Immature natural killer cell (primary cell): ENCODE results near the gene MUC5AC. TPM values are rescaled to one million over a fixed set of nuclear protein-coding genes. Genes with fewer than 3 reads are reported as not detected.

ENCODE experiments used
- DNase-seq, 3 donors: peaks; one replicate each; pipeline ENCODE4 v3.0.0; 2022; ENCODE audit warnings: mixed read lengths in 1 of 3
- H3K27ac Mint-ChIP-seq, 6 donors: one replicate each; pipeline ENCODE4 v1.8.0; 2020; ENCODE audit warnings: mixed read lengths in 6 of 6, mild to moderate bottlenecking in 5 of 6, inconsistent platforms in 4 of 6, moderate library complexity in 3 of 6
- H3K27me3 Mint-ChIP-seq, 3 donors: one replicate each; pipeline ENCODE4 v1.8.0; 2020 to 2021; ENCODE audit warnings: low read depth in 3 of 3, mild to moderate bottlenecking in 3 of 3, mixed read lengths in 3 of 3, moderate library complexity in 3 of 3, inconsistent platforms in 1 of 3
- H3K36me3 Mint-ChIP-seq, 3 donors: one replicate each; pipeline ENCODE4 v1.8.0; 2020; ENCODE audit warnings: mixed read lengths in 3 of 3, inconsistent platforms in 2 of 3, mild to moderate bottlenecking in 2 of 3
- H3K4me1 Mint-ChIP-seq, 2 donors: one replicate each; pipeline ENCODE4 v1.8.0; 2020; ENCODE audit warnings: inconsistent platforms in 2 of 2, mild to moderate bottlenecking in 2 of 2, mixed read lengths in 2 of 2, moderate library complexity in 1 of 2
- H3K4me3 Mint-ChIP-seq, 5 donors: one replicate each; pipeline ENCODE4 v1.8.0; 2020; ENCODE audit warnings: mild to moderate bottlenecking in 5 of 5, mixed read lengths in 5 of 5, inconsistent platforms in 3 of 5, moderate library complexity in 3 of 5
- H3K9me3 Mint-ChIP-seq, 6 donors: one replicate each; pipeline ENCODE4 v1.8.0; 2020; ENCODE audit warnings: mild to moderate bottlenecking in 6 of 6, mixed read lengths in 6 of 6, inconsistent platforms in 4 of 6, moderate library complexity in 3 of 6
- polyA plus RNA-seq, 3 donors: library from polyadenylated mRNA; unstranded; fragments of 300-500 nt; fragmentation: Illumina TruSeq; gene quantifications; one replicate each; pipeline ENCODE4 v1.2.3, GENCODE V29; 2021

Gene MUC5AC
- polyA plus RNA-seq, 3 donors from 2014 or later = not detected

DNA sequence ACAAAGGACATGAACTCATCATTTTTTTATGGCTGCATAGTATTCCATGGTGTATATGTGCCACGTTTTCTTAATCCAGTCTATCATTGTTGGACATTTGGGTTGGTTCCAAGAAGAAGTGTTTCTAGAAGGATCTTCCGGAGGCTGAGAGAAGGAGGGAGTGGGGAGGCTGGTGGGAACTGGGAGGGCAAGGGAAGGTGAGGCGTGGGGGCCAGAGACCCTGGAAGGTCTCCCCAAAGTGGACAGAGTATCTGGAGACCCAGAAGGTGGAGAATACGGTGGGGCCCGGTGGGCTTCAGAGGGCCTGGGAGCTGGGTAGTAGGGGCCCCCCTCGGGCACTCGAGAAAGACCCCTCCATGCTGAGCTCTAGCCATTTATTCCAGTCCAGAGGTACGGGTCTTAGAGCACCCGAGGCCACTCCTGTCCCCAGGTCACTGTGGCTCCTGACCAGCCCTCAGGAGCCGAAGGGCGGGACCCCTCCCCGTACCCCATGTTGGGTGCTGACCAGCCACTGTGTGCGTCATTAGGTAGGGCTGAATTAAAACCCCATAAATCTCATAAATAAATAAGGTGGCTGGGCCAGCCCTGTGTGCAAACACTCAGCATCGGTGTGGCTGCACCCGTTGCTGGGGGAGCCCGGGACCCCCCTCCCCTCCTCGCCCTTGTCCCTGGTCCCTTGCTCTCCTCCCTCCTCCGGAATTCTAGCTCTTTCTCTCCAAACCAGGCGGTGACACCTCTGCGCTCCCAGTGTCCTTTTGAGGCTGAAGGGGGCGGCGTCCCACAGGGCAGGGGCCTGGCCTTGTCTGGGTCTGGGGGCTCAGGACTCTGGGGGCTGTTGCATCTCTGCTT lies 38.8 kb upstream of the MUC5AC start:
- H3K9me3 Mint-ChIP-seq = no peaks in the 10 kb centered on the region
- no peak overlapping the region for H3K27ac Mint-ChIP-seq
- H3K27me3 Mint-ChIP-seq = peaks cover 0 to 1% (median 0%) of the 10 kb centered on the region in 3 donors
- H3K4me3 Mint-ChIP-seq = no peak overlapping the region
- no peaks in the 10 kb centered on the region for H3K36me3 Mint-ChIP-seq
- no peak for DNase-seq
- peaks cover 0 to 2% of the 10 kb centered on the region in 2 donors for H3K4me1 Mint-ChIP-seq

DNA sequence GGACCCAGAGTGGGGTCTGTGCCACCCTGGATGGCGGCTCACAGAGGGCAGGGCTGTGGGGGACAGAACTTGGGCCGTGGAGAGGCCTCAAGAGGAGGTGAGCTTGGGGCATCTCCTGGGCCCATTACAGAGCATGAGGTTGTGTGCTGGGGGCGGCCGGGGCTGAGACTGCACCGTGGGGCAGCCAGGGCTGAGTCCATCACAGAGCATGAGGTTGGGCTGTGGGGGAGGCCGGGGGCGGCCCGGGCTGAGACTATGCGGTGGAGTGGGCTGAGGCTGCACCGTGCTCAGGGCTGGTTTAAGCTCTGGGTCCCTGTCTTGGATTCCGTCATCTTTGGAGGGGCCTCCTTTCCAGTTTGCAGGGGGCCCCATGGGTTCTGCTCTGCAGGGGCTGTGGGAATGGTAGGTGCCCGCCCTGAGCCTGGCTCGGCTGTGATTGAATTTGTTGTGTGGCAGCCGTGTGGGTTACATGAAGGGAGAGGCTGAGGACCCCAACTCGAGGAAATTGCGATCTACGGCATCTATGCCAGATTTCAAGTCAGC lies 38.1 kb upstream of the MUC5AC start:
- no peak overlapping the region for H3K4me3 Mint-ChIP-seq
- no peak overlapping the region for H3K27ac Mint-ChIP-seq
- H3K27me3 Mint-ChIP-seq = peaks cover 0 to 1% (median 0%) of the 10 kb centered on the region in 3 donors
- H3K4me1 Mint-ChIP-seq = peaks cover 0 to under 1% of the 10 kb centered on the region in 2 donors
- H3K9me3 Mint-ChIP-seq = no peaks in the 10 kb centered on the region
- no peaks in the 10 kb centered on the region for H3K36me3 Mint-ChIP-seq
- DNase-seq = no peak

DNA sequence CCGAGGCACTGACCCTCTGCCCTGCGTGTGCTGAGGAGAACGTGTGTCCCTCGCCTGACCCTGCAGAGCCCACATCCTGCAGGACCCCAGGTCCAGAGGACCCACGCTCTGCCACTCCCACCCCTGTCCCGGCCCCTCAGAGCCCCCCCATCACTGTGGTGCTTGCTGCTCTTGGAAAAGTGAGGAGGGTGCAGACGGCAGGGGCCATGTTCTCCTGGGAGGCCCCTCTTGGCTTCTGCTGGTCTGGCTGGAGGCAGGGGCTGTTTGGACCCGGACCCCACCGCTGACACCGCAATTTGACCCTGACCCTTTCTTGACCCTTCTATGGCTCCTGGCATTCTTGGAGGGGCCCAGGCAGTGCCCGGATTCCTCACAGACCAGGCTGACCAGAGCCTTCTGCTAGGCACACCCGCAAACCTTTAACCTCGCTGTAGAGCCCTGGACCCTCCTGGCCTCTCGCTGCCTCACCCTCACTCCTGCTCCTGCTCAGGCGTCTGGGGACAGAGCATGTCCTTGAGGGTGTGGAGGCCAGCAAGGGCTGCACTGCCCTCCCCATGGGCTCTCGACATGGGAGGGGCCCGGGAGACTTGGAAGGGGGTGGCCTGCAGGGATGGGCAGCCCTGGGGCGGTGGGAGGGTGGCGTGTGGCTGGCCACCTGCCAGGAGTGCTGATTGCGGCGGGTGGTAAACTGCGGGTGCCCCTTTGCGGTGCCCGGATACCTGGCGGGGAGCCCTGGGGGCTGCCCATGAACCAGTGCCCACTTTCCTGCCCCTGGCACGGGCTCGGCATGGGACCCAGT lies 37.0 kb upstream of the MUC5AC start:
- Mint-ChIP-seq H3K4me3 (no peak overlapping the region), H3K27ac (no peak overlapping the region), H3K9me3 (no peaks in the 10 kb centered on the region), H3K36me3 (no peaks in the 10 kb centered on the region), H3K4me1 (no peaks in the 10 kb centered on the region), H3K27me3 (peaks cover 0 to 1% (median 0%) of the 10 kb centered on the region in 3 donors)
- DNase-seq = no peak

DNA sequence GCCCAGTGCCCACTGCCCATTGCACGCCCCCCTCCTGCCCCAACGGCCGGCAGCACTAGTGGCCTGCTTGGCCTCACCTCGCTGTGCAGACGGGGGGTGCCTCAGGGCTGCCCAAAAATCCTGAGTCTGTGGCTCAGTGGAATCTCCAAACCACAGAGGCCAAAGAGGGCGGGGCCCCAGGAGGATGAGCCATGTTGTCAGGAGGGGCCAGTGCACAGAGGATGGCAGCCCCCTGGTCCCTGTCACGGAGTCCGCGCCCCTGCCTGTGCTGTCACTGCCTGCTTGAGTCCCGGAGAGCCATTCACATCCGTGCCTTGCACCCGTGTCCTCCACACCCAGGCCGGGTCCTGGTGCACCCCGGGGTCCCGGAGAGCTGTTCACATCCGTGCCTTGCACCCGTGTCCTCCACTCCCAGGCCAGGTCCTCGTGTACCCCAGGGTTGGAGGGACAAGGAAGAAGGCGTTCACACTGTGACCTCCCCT lies 36.4 kb upstream of the MUC5AC start:
- Mint-ChIP-seq H3K4me1 (no peaks in the 10 kb centered on the region), H3K9me3 (no peaks in the 10 kb centered on the region), H3K27me3 (peaks cover 0 to 1% (median 0%) of the 10 kb centered on the region in 3 donors), H3K36me3 (no peaks in the 10 kb centered on the region), H3K4me3 (no peak overlapping the region), H3K27ac (no peak overlapping the region)
- DNase-seq = no peak

DNA sequence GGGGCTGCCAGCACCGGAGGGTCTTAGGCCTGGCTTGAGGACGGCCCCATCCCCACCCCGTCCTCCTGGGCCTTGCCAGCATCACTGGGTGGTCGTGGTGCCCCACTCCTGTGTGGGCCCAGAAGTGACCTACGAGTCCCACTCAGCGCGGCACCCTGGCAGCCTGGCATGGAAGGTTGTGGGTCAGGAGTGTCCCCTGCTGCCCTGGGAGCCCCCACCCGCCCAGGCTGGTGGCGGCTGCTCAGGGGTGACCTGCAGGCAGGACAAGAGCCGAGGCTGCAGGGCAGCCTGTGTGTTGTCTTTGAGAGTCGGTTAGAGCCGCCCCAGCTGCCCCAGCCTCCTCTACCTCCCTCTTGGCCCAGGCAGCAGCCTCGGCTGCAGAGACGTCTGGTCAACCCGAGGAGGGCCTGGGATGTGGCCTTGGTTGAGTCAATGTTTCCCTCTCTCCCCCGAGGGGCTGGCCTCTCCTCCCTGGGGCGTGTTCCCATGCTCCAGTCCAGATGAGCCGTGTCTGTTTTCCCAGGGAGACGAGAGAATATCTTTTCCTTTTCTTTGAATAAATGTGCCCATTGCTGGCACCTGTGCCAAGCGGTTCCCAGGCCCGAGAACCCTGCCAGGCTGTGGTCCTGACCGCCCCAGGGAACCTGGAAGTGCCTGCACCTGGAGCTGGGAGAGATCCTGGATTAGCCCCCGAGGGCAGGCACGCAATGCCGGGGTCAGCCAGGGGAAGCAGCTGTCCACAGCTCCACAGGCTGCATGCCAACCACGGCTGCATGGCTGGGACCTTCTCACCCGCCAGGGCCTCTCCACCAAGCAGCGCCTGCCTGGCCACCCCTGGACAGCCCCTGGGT lies 35.7 kb upstream of the MUC5AC start:
- H3K27ac Mint-ChIP-seq = no peak overlapping the region
- DNase-seq = no peak
- no peaks in the 10 kb centered on the region for H3K9me3 Mint-ChIP-seq
- no peaks in the 10 kb centered on the region for H3K4me1 Mint-ChIP-seq
- H3K4me3 Mint-ChIP-seq = no peak overlapping the region
- H3K27me3 Mint-ChIP-seq = peaks cover 0 to 1% (median 0%) of the 10 kb centered on the region in 3 donors
- no peaks in the 10 kb centered on the region for H3K36me3 Mint-ChIP-seq

DNA sequence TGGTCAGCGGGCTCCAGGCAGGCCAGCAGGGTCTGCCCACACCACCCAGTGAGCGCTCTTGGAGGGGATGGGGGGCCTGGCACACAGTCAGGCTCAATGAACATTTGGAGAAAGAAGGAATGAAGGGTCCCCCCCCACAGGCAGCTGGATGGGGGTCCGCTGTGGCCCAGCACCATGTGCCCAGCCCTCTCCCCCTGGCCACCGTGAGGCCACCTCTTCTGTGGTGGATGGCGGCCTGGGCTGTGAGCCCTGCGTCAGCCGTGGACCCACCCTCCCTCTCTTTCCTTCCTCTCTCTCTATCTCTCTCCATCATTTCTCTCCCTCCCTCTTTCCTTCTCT lies 35.1 kb upstream of the MUC5AC start:
- Mint-ChIP-seq H3K27me3 (peaks cover 0 to 1% (median 0%) of the 10 kb centered on the region in 3 donors), H3K4me1 (no peaks in the 10 kb centered on the region), H3K4me3 (no peak overlapping the region), H3K27ac (no peak overlapping the region), H3K9me3 (no peaks in the 10 kb centered on the region), H3K36me3 (no peaks in the 10 kb centered on the region)
- no peak for DNase-seq

DNA sequence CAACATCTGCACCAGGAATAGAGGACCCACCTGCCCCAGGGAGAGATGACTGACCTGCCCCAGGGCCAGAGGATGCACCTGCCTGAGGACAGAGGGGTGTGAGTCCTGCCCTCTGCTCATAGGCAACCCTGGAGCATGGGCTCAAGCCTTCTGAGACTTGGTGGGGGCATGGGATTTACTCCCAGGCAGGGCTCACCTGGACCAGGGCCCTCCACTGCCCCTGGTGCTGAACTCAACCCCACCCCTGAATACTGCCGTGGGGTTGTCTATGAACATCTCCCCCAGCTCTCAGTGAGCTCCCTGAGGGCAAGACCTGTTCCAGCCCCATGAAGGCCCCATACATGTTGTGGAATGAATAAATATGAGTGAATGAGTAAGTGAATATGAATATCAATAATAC lies 33.8 kb upstream of the MUC5AC start:
- Mint-ChIP-seq H3K4me3 (no peak overlapping the region), H3K27ac (no peak overlapping the region), H3K27me3 (peaks cover 0 to 1% (median 0%) of the 10 kb centered on the region in 3 donors), H3K4me1 (no peaks in the 10 kb centered on the region), H3K36me3 (no peaks in the 10 kb centered on the region), H3K9me3 (no peaks in the 10 kb centered on the region)
- no peak for DNase-seq

DNA sequence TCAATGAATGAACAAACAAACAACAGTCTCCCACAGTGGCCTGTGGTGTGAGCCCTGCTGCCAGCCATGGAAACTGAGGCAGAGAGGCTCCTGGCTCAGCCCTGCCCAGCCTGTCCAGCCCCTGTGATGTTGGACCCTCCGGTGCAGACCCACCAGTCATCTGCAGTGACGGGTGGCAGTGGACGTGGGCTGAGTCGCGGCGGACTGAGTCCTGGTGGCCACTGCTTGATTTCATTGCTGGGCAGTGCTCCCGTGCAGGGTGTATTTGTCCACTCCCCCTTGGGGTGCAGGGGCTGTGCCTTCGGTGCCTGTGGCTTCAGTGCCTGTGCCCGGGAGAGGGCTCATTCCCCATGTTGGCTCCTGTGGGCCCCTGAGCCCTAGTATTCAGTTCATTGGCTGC lies 31.9 kb upstream of the MUC5AC start:
- no peak for DNase-seq
- no peak overlapping the region for H3K4me3 Mint-ChIP-seq
- no peaks in the 10 kb centered on the region for H3K9me3 Mint-ChIP-seq
- H3K27ac Mint-ChIP-seq = no peak overlapping the region
- H3K36me3 Mint-ChIP-seq = no peaks in the 10 kb centered on the region
- H3K27me3 Mint-ChIP-seq = peaks cover 0 to 1% (median 0%) of the 10 kb centered on the region in 3 donors
- H3K4me1 Mint-ChIP-seq = no peaks in the 10 kb centered on the region

DNA sequence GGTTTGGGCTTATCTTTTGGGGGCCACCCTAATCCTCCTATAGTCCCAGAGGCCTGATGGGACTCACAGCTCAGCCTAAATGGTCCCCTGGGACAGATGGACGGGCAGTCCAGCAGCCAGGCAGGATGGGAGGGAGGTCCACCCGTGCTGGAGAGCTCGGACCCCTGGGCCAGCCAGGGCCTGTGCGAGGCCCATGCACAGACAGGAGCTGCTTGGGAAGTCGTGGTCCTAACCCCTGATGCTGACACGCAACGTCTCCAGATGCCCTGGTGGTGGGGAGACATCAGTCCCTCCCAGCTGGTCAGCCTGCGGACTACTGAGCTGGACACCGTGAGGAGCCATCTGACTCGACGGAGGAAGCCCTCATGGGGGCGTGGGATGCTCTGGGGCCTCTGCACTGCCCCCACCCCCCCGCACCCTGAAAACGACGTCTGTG lies 31.2 kb upstream of the MUC5AC start:
- no peaks in the 10 kb centered on the region for H3K9me3 Mint-ChIP-seq
- no peak overlapping the region for H3K27ac Mint-ChIP-seq
- H3K4me1 Mint-ChIP-seq = no peaks in the 10 kb centered on the region
- DNase-seq = no peak
- H3K36me3 Mint-ChIP-seq = no peaks in the 10 kb centered on the region
- no peak overlapping the region for H3K4me3 Mint-ChIP-seq
- H3K27me3 Mint-ChIP-seq = peaks cover 0 to 2% (median 0%) of the 10 kb centered on the region in 3 donors

DNA sequence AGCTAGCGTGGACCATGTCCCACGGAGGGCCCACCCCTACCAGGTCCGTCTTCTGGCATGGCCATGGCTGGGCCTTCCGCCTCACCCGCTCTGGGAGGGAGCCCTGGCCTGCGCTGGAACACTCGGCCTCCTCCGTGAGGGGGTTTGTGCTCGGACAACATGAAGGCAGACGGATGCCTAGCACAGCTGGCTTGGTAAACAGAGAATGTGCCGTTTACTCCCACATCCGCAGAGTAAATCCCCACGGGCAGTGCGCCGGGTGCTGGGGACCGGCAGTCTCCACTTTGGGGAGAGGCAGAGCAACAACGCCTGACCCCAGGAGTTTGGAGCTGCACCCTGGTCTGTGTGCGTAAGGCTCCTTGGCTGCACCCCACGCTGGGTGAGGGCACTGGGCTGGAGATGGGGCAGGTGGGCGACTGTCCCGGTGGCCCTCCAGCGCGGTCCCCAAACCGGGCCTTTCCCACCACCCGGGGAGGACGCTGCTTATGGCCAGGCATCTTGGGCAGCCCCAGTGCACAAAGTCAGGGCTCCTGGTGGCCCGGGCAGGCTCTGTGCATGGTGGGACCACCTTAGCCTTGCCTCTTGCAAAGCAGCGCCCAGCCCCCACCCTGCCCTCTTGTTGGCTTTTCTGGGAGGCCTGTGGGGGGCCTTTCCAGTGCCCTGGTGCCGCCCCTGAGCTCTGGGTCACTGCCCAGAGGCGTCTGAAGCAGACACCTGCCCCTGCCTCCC lies 30.7 kb upstream of the MUC5AC start:
- Mint-ChIP-seq H3K4me3 (no peak overlapping the region), H3K9me3 (peaks cover 0 to under 1% (median 0%) of the 10 kb centered on the region in 6 donors), H3K4me1 (no peaks in the 10 kb centered on the region), H3K27ac (no peak overlapping the region), H3K27me3 (peaks cover 0 to 7% (median 2%) of the 10 kb centered on the region in 3 donors), H3K36me3 (no peaks in the 10 kb centered on the region)
- DNase-seq = no peak

DNA sequence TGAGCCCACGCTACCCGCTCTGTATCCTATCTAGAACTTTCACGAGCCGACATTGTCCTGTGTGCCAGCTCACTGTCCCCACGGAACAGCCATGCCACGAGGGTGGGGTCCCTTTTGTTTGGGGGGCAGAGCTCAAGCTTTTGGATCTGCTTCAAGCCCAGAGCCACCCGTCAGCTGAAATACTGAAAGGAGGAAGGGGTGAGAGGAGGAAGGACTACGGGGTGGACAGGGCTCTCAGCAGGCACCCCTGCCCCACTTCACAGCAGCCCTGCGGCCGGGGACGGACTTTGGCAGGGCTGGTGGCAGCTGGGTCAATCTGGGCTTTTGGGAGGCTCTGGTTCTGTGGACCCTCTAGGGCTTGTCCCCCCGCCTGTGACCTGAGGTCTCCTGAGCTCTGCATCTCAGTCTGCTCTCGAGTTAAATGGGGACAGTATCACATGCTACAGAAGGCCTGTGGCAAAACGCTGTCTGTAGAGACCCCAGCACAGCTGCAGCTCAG lies 30.0 kb upstream of the MUC5AC start:
- H3K9me3 Mint-ChIP-seq = peaks cover 0 to 2% (median under 1%) of the 10 kb centered on the region in 6 donors
- DNase-seq = no peak
- H3K36me3 Mint-ChIP-seq = peaks cover 0 to 1% (median under 1%) of the 10 kb centered on the region in 3 donors
- peaks cover 0 to 7% (median 2%) of the 10 kb centered on the region in 3 donors for H3K27me3 Mint-ChIP-seq
- H3K4me1 Mint-ChIP-seq = no peaks in the 10 kb centered on the region
- H3K4me3 Mint-ChIP-seq = no peak overlapping the region
- H3K27ac Mint-ChIP-seq = no peak overlapping the region

DNA sequence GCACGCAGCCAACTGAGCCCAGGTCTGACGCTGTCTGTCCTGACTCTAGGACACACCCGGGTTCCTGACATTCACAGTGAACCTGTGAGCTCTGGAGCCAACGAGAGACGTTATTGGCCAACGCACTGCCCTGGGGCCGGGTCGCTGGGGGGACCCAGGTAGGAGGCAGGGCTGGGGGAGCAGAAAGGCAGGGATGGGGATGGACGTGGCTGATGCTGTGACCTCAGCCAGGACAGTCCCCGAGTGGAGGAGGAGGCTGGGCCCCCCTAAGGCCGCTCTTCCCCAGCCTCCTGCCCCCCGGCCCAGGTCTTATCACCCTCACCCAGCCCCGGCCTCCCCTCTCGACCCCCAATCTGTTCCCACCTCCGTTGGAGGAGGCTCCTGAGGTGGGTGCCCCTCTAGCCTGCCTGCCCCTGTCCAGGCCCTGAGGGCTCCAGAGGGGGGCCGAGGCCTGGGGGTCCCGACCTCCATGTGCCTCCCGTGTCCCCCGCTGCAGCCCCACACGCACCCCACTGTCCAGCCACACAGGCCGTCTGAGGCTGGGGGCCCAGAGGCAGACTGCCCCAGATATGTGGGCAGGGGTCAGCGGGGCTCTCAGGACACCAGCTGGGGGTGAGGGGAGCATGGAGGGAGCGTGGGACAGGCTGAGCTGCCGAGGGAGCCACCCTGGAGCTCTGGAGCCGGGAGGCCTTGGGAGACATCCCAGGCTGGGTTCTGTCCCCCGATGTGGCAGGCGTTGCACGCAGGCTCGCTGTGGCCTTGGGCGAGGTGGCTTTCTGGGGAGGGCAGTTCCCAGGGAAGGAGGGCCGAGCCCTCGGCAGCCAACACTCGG lies 29.2 kb upstream of the MUC5AC start:
- DNase-seq = no peak
- peaks cover 1 to 5% (median 5%) of the 10 kb centered on the region in 3 donors for H3K36me3 Mint-ChIP-seq
- H3K27ac Mint-ChIP-seq = no peak overlapping the region
- H3K9me3 Mint-ChIP-seq = peaks cover under 1 to 10% (median 7%) of the 10 kb centered on the region in 6 donors
- H3K4me1 Mint-ChIP-seq = no peaks in the 10 kb centered on the region
- peaks cover 2 to 5% (median 3%) of the 10 kb centered on the region in 3 donors for H3K27me3 Mint-ChIP-seq
- H3K4me3 Mint-ChIP-seq = no peak overlapping the region
